Heart left ventricle (tissue), 13 donors: ENCODE results near the gene PCSK4.

Experiments used
- POLR2A ChIP-seq, 2 donors: fragments of 450-650 bp; IDR thresholded peaks; one replicate each; pipeline ENCODE4 v1.6.1; 2017; ENCODE audit warnings: antibody characterized with exemption in 2 of 2, mild to moderate bottlenecking in 2 of 2, moderate library complexity in 2 of 2
- TF ChIP-seq, protein P1 (sequence below), 12 donors: fragments of 200-600 bp; sonication (generic) in 4 of 12; IDR thresholded peaks; one replicate each; pipeline versions ENCODE4 v1.5.0 to v1.8.0; 2018 to 2022; ENCODE audit warnings: antibody characterized with exemption in 12 of 12, mild to moderate bottlenecking in 5 of 12
- donor health status: ischemic (EF 13 %, LVEDD 7.1; RV severe dilation, severe dysfunction).
- donor health status: DM: no; HTN: yes; CAD: no.
- donor health status: DM: no; HTN: no; CAD: no.
- donor health status: ischemic (EF 25% LVEDD 6.9; RV normal size, moderate dysfunction).
- donor health status: ischemic (EF 25% LVEDD 5.7; RV mildly dilated, moderate dysfunction).
- donor health status: ischemic (EF 35%, LVEDD 5.7; RV mildly dilated, moderate dysfunction).
- donor health status: nonischemic (EF 11% LVEDD 7.7; RV severe dilation, severe dysfunction).
- donor health status: DM: yes; HTN: yes; CAD: no.
- donor health status: PGD.
- donor health status: ischemic (EF 29% LVEDD 5.4; RV normal size, mild dysfunction).
- donor health status: nonischemic (EF 23%, LVEDD 6.1; RV moderate dilation, normal function).

DNA sequence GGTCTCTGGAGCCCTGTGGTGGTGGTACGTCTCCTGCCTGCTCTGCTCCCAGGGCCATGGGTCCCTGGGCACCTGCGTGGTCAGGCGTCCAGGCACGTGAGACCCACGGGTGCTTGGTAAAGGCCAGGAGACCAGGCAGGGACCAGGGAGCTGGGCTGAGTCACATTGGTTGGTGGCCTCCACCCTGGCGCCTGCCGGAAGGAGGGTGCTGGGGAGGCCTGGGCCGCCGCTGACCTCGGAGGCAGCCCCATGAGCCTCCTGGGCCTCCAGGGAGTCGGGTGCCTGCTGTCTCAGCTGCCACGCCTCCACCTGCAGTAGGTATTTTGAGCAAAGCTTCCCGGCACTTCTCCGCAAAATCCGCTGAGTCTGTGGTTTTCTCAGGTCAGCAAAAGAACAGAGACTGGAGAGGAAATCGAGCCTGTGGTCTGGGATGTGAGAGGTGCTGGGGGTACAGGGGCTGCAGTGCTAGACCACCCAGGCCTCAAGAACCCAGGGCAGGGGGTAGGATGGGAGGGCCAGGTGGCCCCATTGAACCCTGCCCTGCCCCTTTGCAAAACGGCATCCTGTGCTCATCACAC, 30.1 kb upstream of the PCSK4 start:
- TF ChIP-seq POLR2A (IDR thresholded peaks at IDR 0.05): no peak
- TF ChIP-seq, protein P1, sequence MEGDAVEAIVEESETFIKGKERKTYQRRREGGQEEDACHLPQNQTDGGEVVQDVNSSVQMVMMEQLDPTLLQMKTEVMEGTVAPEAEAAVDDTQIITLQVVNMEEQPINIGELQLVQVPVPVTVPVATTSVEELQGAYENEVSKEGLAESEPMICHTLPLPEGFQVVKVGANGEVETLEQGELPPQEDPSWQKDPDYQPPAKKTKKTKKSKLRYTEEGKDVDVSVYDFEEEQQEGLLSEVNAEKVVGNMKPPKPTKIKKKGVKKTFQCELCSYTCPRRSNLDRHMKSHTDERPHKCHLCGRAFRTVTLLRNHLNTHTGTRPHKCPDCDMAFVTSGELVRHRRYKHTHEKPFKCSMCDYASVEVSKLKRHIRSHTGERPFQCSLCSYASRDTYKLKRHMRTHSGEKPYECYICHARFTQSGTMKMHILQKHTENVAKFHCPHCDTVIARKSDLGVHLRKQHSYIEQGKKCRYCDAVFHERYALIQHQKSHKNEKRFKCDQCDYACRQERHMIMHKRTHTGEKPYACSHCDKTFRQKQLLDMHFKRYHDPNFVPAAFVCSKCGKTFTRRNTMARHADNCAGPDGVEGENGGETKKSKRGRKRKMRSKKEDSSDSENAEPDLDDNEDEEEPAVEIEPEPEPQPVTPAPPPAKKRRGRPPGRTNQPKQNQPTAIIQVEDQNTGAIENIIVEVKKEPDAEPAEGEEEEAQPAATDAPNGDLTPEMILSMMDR (IDR thresholded peaks at IDR 0.05): no peak
